ENCODE data around the gene PHC2.

- TF ChIP-seq, protein P1, sequence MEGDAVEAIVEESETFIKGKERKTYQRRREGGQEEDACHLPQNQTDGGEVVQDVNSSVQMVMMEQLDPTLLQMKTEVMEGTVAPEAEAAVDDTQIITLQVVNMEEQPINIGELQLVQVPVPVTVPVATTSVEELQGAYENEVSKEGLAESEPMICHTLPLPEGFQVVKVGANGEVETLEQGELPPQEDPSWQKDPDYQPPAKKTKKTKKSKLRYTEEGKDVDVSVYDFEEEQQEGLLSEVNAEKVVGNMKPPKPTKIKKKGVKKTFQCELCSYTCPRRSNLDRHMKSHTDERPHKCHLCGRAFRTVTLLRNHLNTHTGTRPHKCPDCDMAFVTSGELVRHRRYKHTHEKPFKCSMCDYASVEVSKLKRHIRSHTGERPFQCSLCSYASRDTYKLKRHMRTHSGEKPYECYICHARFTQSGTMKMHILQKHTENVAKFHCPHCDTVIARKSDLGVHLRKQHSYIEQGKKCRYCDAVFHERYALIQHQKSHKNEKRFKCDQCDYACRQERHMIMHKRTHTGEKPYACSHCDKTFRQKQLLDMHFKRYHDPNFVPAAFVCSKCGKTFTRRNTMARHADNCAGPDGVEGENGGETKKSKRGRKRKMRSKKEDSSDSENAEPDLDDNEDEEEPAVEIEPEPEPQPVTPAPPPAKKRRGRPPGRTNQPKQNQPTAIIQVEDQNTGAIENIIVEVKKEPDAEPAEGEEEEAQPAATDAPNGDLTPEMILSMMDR (IDR thresholded peaks at IDR 0.05; ENCODE audit: low read length), result no peak
- TF ChIP-seq EZH2 (optimal IDR thresholded peaks at IDR 0.05; ENCODE audit: low read depth, low read length) (no peak), EZH2phosphoT487 (IDR thresholded peaks at IDR 0.05; ENCODE audit: low read length) (no peak)
Observed at GRCh38 chr1:33319949-33320618, 110.8 kb downstream of the PHC2 start.
